MM.1S (cell line): ENCODE results near the gene FKBP9.
"Not testable (repeated sequence)": the region's sequence is repeated elsewhere in the genome, so short reads cannot be mapped to it uniquely, and the experiment has no call there.

ENCODE experiments used
- DNase-seq: peaks from one replicate; pipeline ENCODE4 v3.0.0-alpha.2; 2015
- H2AFZ ChIP-seq: fragments of 300-600 bp; sonication (generic); 2 replicates; pipeline ENCODE4 v1.6.0; 2016; ENCODE audit warnings: antibody characterized with exemption, low read length
- H3F3A ChIP-seq: fragments of 300-600 bp; sonication (generic); 2 replicates; pipeline ENCODE4 v1.6.1; 2016; ENCODE audit warnings: mild to moderate bottlenecking, antibody characterized with exemption, low read length, moderate library complexity, mixed read lengths; ENCODE audit not compliant: insufficient read depth
- H3K27ac ChIP-seq: fragments of 300-600 bp; sonication (generic); 2 replicates; pipeline ENCODE4 v1.5.1; 2016; ENCODE audit warnings: mild to moderate bottlenecking, low read length
- H3K27me3 ChIP-seq: fragments of 300-600 bp; sonication (generic); replicated peaks from 2 replicates; pipeline ENCODE4 v1.6.0; 2016; ENCODE audit warnings: low read length; ENCODE audit not compliant: insufficient read depth
- H3K36me3 ChIP-seq: fragments of 300-600 bp; sonication (generic); replicated peaks from 2 replicates; pipeline ENCODE4 v1.6.1; 2016; ENCODE audit warnings: mild to moderate bottlenecking, low read length, mixed read lengths; ENCODE audit not compliant: insufficient read depth
- H3K4me1 ChIP-seq: fragments of 300-600 bp; sonication (generic); 2 replicates; pipeline ENCODE4 v1.6.1; 2016; ENCODE audit warnings: low read length, mixed read lengths
- H3K4me2 ChIP-seq: fragments of 300-600 bp; sonication (generic); 2 replicates; pipeline ENCODE4 v1.6.0; 2016; ENCODE audit warnings: low read depth, low read length
- H3K4me3 ChIP-seq: fragments of 300-600 bp; sonication (generic); 2 replicates; pipeline ENCODE4 v1.5.1; 2016; ENCODE audit warnings: low read length, mixed read lengths
- H3K79me2 ChIP-seq: fragments of 300-600 bp; sonication (generic); 2 replicates; pipeline ENCODE4 v1.6.1; 2016; ENCODE audit warnings: mixed run types, low read length, mixed read lengths
- H3K9ac ChIP-seq: fragments of 300-600 bp; sonication (generic); 2 replicates; pipeline ENCODE4 v1.6.1; 2016; ENCODE audit warnings: low read length, mixed read lengths
- H3K9me2 ChIP-seq: fragments of 300-600 bp; sonication (generic); replicated peaks from 2 replicates; pipeline ENCODE4 v1.6.1; 2016; ENCODE audit warnings: mild to moderate bottlenecking, low read length, mixed read lengths; ENCODE audit not compliant: insufficient read depth
- H3K9me3 ChIP-seq: fragments of 300-600 bp; sonication (generic); replicated peaks from 2 replicates; pipeline ENCODE4 v1.6.1; 2016; ENCODE audit warnings: mild to moderate bottlenecking, low read length, mixed read lengths; ENCODE audit not compliant: insufficient read depth
- H4K20me1 ChIP-seq: fragments of 300-600 bp; sonication (generic); 2 replicates; pipeline ENCODE4 v1.6.1; 2016; ENCODE audit warnings: mild to moderate bottlenecking, low read length, moderate library complexity, mixed read lengths; ENCODE audit not compliant: insufficient read depth
- CTCF ChIP-seq: fragments of 300-600 bp; sonication (generic); IDR thresholded peaks from 2 replicates; pipeline ENCODE4 v1.5.1; 2016; ENCODE audit warnings: antibody characterized with exemption, low read length, mixed read lengths
- EZH2 ChIP-seq: fragments of 300-600 bp; sonication (generic); optimal IDR thresholded peaks from 2 replicates; pipeline ENCODE3; 2017; ENCODE audit warnings: low read depth, mild to moderate bottlenecking, antibody characterized with exemption, low read length, mixed read lengths
- EZH2phosphoT487 ChIP-seq: fragments of 300-600 bp; sonication (generic); IDR thresholded peaks from 2 replicates; pipeline ENCODE4 v1.6.1; 2018; ENCODE audit warnings: antibody characterized with exemption, low read length

Gene FKBP9

DNA sequence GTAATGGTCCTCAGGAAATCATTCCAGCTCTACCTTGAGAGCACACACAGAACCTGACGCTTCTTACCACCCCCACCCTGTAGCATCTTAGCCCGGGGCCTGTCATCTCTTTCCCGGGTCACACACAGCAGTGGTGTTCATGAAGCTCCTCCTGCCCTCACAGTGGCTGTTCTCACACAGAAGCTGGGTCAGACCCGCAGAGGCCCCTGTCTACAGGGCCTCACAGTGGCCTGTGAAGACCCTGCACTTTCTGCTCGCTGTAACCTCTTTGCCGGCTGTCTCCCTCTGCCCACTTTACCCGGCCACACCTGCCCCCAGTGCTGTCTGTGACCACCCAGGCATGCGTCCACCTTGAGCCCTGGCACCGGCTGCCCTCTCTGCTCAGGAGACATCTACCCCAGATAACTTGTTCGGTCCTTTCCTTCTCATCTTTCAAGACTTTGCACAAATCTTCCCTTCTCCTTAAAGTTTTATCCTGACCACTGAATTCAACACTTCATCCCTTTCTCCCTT, 46.9 kb downstream of the FKBP9 start:
- H3K9me2 ChIP-seq, H3K4me2 ChIP-seq, H3K36me3 ChIP-seq, H3K4me1 ChIP-seq, H3K4me3 ChIP-seq, H3F3A ChIP-seq, H4K20me1 ChIP-seq, H3K27me3 ChIP-seq, H3K9ac ChIP-seq, H3K27ac ChIP-seq, H3K79me2 ChIP-seq, H3K9me3 ChIP-seq, H2AFZ ChIP-seq, DNase-seq: not testable (repeated sequence)

GRCh38 chr7:33005193-33005592, 48.0 kb downstream of the FKBP9 start:
- H3K79me2 ChIP-seq, H3K4me3 ChIP-seq, DNase-seq, H3K9ac ChIP-seq, H3K9me3 ChIP-seq, H3K36me3 ChIP-seq, H3F3A ChIP-seq, H3K4me1 ChIP-seq, H3K4me2 ChIP-seq, H2AFZ ChIP-seq, H3K9me2 ChIP-seq, H3K27me3 ChIP-seq, H3K27ac ChIP-seq, H4K20me1 ChIP-seq: not testable (repeated sequence)

GRCh38 chr7:33005690-33006089, 48.5 kb downstream of the FKBP9 start:
- not testable (repeated sequence) for H3K79me2 ChIP-seq, H3K9me2 ChIP-seq, H3K9ac ChIP-seq, H3K27me3 ChIP-seq, H3K9me3 ChIP-seq, DNase-seq, H3K27ac ChIP-seq, H3K4me2 ChIP-seq, H3K4me1 ChIP-seq, H2AFZ ChIP-seq, H3K36me3 ChIP-seq, H3F3A ChIP-seq, H3K4me3 ChIP-seq, H4K20me1 ChIP-seq

DNA sequence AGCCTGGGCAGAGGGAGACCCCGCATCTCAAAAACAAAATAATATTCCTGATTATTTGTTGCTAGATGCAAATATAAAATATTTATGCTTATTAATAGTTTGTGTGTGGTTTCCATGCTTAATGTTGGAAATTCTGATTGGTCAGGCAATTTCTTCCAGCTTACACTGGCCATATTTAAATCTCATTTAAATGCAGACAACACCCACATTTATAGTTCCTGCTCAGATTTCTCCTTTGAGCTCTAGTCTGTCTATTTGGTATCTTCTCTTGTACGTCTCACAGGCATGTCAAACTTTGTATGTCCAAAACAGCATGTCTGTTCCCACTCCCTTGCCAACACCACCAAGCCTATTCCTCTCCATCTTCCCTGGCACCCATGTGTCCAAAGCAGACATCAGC, 52.5 kb downstream of the FKBP9 start:
- Histone ChIP-seq H3K9me2 (no peaks in the 10 kb centered on the region), H3K9me3 (no peaks in the 10 kb centered on the region), H3K27me3 (no peaks in the 10 kb centered on the region), H3K9ac (no peak overlapping the region), H3F3A (no peaks in the 10 kb centered on the region), H3K79me2 (no peaks in the 10 kb centered on the region), H3K4me3 (no peak overlapping the region), H4K20me1 (no peaks in the 10 kb centered on the region), H2AFZ (no peak overlapping the region), H3K36me3 (no peaks in the 10 kb centered on the region; the same call in 1 of the 2 replicates), H3K4me2 (no peak overlapping the region), H3K4me1 (no peaks in the 10 kb centered on the region), H3K27ac (no peak overlapping the region)
- DNase-seq, result no peak
- no peak for TF ChIP-seq EZH2
- TF ChIP-seq CTCF, result no peak
- no peak for TF ChIP-seq EZH2phosphoT487

- no peak overlapping the region for H3K4me3 ChIP-seq
- no peak overlapping the region for H3K4me2 ChIP-seq
- H3K27ac ChIP-seq, result no peak overlapping the region
- H2AFZ ChIP-seq, result no peak overlapping the region
- no peak for TF ChIP-seq EZH2phosphoT487
- no peak for TF ChIP-seq EZH2
- TF ChIP-seq CTCF, result no peak
- DNase-seq, result no peak
- no peak overlapping the region for H3K9ac ChIP-seq
- no peaks in the 10 kb centered on the region for H3K9me2 ChIP-seq
- H3K9me3 ChIP-seq, result no peaks in the 10 kb centered on the region
- no peaks in the 10 kb centered on the region for H3F3A ChIP-seq
- no peaks in the 10 kb centered on the region for H4K20me1 ChIP-seq
- no peaks in the 10 kb centered on the region; the same call in 1 of the 2 replicates for H3K36me3 ChIP-seq
- no peaks in the 10 kb centered on the region for H3K79me2 ChIP-seq
- no peaks in the 10 kb centered on the region for H3K27me3 ChIP-seq
- H3K4me1 ChIP-seq, result no peaks in the 10 kb centered on the region
Observed at GRCh38 chr7:33012364-33012763, 55.1 kb downstream of the FKBP9 start.
